Mesothelial cell of epicardium (in vitro differentiated cells): ENCODE data around the gene RPS6KA3. TPM values are rescaled to one million over a fixed set of nuclear protein-coding genes. Genes with fewer than 3 reads are reported as not detected.
"Not testable (repeated sequence)": the region's sequence is repeated elsewhere in the genome, so short reads cannot be mapped to it uniquely, and the experiment has no call there.

Experiments used
- DNase-seq, 2 experiments: peaks; one replicate each; pipeline ENCODE4 v3.0.0; 2021; ENCODE audit warnings: low spot score in 2 of 2; ENCODE audit not compliant: unreplicated experiment in 2 of 2
- H3K27ac Mint-ChIP-seq: 2 replicates; pipeline ENCODE4 v1.8.0; 2021; ENCODE audit warnings: mixed read lengths
- H3K27me3 Mint-ChIP-seq: 2 replicates; pipeline ENCODE4 v1.8.0; 2021; ENCODE audit warnings: low read depth, mixed read lengths
- H3K36me3 Mint-ChIP-seq: 2 replicates; pipeline ENCODE4 v1.8.0; 2021; ENCODE audit warnings: mixed read lengths
- H3K4me1 Mint-ChIP-seq: 2 replicates; pipeline ENCODE4 v1.8.0; 2021; ENCODE audit warnings: mixed read lengths
- H3K4me3 Mint-ChIP-seq: 2 replicates; pipeline ENCODE4 v1.8.0; 2021; ENCODE audit warnings: mild to moderate bottlenecking, moderate library complexity, mixed read lengths
- H3K9me3 Mint-ChIP-seq: 2 replicates; pipeline ENCODE4 v1.8.0; 2021; ENCODE audit warnings: mixed read lengths
- total RNA-seq: library from RNA; stranded (reverse); gene quantifications from 3 replicates; pipeline ENCODE4 v1.2.1, GENCODE V29; 2021
- TF ChIP-seq, protein P1 (sequence below): fragments of 200-600 bp; sonication (generic); IDR thresholded peaks from one replicate; pipeline ENCODE4 v1.5.0; 2021; ENCODE audit warnings: antibody characterized with exemption; ENCODE audit not compliant: unreplicated experiment

RPS6KA3 gene
- total RNA-seq, 1 donor from 2014 or later, result 42.3 TPM

GRCh38 chrX:20132666-20133065 is 134.0 kb downstream of the RPS6KA3 start:
- no peaks in the 10 kb centered on the region for H3K27me3 Mint-ChIP-seq
- TF ChIP-seq, protein P1, sequence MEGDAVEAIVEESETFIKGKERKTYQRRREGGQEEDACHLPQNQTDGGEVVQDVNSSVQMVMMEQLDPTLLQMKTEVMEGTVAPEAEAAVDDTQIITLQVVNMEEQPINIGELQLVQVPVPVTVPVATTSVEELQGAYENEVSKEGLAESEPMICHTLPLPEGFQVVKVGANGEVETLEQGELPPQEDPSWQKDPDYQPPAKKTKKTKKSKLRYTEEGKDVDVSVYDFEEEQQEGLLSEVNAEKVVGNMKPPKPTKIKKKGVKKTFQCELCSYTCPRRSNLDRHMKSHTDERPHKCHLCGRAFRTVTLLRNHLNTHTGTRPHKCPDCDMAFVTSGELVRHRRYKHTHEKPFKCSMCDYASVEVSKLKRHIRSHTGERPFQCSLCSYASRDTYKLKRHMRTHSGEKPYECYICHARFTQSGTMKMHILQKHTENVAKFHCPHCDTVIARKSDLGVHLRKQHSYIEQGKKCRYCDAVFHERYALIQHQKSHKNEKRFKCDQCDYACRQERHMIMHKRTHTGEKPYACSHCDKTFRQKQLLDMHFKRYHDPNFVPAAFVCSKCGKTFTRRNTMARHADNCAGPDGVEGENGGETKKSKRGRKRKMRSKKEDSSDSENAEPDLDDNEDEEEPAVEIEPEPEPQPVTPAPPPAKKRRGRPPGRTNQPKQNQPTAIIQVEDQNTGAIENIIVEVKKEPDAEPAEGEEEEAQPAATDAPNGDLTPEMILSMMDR, result no peak
- H3K27ac Mint-ChIP-seq, result no peak overlapping the region
- H3K36me3 Mint-ChIP-seq, result peaks cover 12% of the 10 kb centered on the region
- peaks cover 10% of the 10 kb centered on the region for H3K9me3 Mint-ChIP-seq
- H3K4me1 Mint-ChIP-seq, result no peaks in the 10 kb centered on the region
- no peak for DNase-seq
- no peak overlapping the region for H3K4me3 Mint-ChIP-seq

DNA sequence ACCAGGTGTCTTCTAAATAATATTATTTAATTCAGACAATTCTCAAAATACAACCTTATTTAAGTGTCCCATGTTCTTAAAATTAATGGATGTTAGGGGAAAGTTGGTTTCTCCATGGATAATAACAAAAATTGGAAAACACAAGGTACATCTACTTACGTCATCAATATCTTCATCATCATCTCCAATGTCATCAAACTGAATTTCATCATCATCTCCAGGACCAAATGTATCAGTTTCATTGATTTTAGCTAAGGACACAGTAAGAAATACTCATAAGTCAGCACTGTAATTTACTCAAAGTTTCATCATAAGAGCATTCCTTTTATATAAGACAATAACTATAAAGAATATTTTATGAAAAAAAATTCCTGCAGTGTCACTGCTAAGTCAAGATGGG is 136.4 kb downstream of the RPS6KA3 start:
- no peak for DNase-seq
- no peak overlapping the region for H3K4me3 Mint-ChIP-seq
- peaks cover 3% of the 10 kb centered on the region for H3K9me3 Mint-ChIP-seq
- H3K27me3 Mint-ChIP-seq, result no peaks in the 10 kb centered on the region
- TF ChIP-seq, protein P1, result no peak
- no peaks in the 10 kb centered on the region for H3K4me1 Mint-ChIP-seq
- H3K27ac Mint-ChIP-seq, result no peak overlapping the region
- H3K36me3 Mint-ChIP-seq, result peaks cover 9% of the 10 kb centered on the region

- Mint-ChIP-seq H3K4me1 (no peaks in the 10 kb centered on the region), H3K27ac (no peak overlapping the region), H3K27me3 (no peaks in the 10 kb centered on the region), H3K9me3 (peaks cover 3% of the 10 kb centered on the region), H3K4me3 (no peak overlapping the region), H3K36me3 (peaks cover 9% of the 10 kb centered on the region)
- TF ChIP-seq, protein P1, result no peak
- no peak for DNase-seq
Measured at GRCh38 chrX:20129547-20129946, 137.2 kb downstream of the RPS6KA3 start.

GRCh38 chrX:20128670-20129069 is 138.0 kb downstream of the RPS6KA3 start:
- no peaks in the 10 kb centered on the region for H3K27me3 Mint-ChIP-seq
- H3K9me3 Mint-ChIP-seq, result peaks cover 7% of the 10 kb centered on the region
- H3K36me3 Mint-ChIP-seq, result peaks cover 9% of the 10 kb centered on the region

GRCh38 chrX:20127440-20127839 is 139.3 kb downstream of the RPS6KA3 start:
- not testable (repeated sequence) for H3K36me3 Mint-ChIP-seq, H3K4me3 Mint-ChIP-seq, H3K27ac Mint-ChIP-seq, DNase-seq, H3K9me3 Mint-ChIP-seq, H3K27me3 Mint-ChIP-seq, H3K4me1 Mint-ChIP-seq

More at GRCh38 chrX:20128670-20129069, 138.0 kb downstream of the RPS6KA3 start:
- H3K4me3 Mint-ChIP-seq, result no peak overlapping the region
- no peak overlapping the region for H3K27ac Mint-ChIP-seq
- H3K4me1 Mint-ChIP-seq, result no peaks in the 10 kb centered on the region
- TF ChIP-seq, protein P1, result no peak
- DNase-seq, result no peak

GRCh38 chrX:20126833-20127232 is 139.9 kb downstream of the RPS6KA3 start:
- H3K27ac Mint-ChIP-seq, H3K27me3 Mint-ChIP-seq, H3K9me3 Mint-ChIP-seq, H3K4me1 Mint-ChIP-seq, H3K36me3 Mint-ChIP-seq, H3K4me3 Mint-ChIP-seq, DNase-seq: not testable (repeated sequence)

DNA sequence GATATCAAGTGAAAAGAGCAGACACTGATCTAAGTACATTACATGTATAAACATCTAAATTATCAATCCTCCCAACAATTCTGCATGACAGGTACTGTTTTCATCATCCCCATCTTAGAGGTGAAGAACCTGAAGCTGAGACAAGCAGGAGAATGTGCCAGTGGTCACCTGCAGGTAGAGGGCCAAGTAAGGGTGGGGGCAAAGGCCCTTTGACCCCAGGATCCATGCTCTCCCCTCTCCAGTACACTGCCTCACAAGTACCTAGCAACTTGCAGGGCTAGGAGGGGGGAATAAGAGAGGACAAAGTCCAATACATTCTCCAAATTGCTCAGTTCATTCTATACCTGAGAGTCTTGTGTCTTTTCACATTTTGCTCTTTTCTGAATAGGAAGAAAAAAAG is 141.7 kb downstream of the RPS6KA3 start:
- no peaks in the 10 kb centered on the region for H3K27me3 Mint-ChIP-seq
- no peak for DNase-seq
- no peak overlapping the region for H3K27ac Mint-ChIP-seq
- TF ChIP-seq, protein P1, result no peak
- H3K4me1 Mint-ChIP-seq, result no peaks in the 10 kb centered on the region
- H3K4me3 Mint-ChIP-seq, result no peak overlapping the region
- peaks cover 4% of the 10 kb centered on the region for H3K36me3 Mint-ChIP-seq
- peaks cover 8% of the 10 kb centered on the region for H3K9me3 Mint-ChIP-seq
